HCT116 (cell line): ENCODE data around the gene OR2AG2. TPM values are rescaled to one million over a fixed set of nuclear protein-coding genes. Genes with fewer than 3 reads are reported as not detected.

Source experiments
- ATAC-seq: fragments of 200-7000 bp; cut with Tn5 transposase; 2 replicates; pipeline ENCODE4 v1.9.1; 2020; ENCODE audit warnings: mild to moderate bottlenecking, moderate library complexity
- BruUV-seq: library from RNA; stranded (reverse); fragments of 400-500 nt; replicated peaks from 2 replicates; lab custom pipeline; 2021; lab: Mats Ljungman, UMichigan
- CTCF ChIA-PET: fragments of 300-600 bp; sonication (Branson Sonifier 250); formaldehyde crosslinking; loops from one replicate; lab custom pipeline; 2021; ENCODE audit warnings: antibody characterized with exemption; lab: Charles Lee
- POLR2A ChIA-PET: fragments of 300-600, 350-600 bp; sonication (Branson Sonifier 250); formaldehyde crosslinking; loops from one replicate; lab custom pipeline; 2021; ENCODE audit warnings: antibody characterized with exemption; lab: Charles Lee
- RAD21 ChIA-PET, 2 experiments: fragments of 300-600 bp; sonication (Branson Sonifier 250); formaldehyde crosslinking; loops; one replicate each; lab custom pipeline; 2023; ENCODE audit warnings: low total read pairs in 2 of 2; ENCODE audit not compliant: uncharacterized antibody in 2 of 2, unreplicated experiment in 2 of 2, low non-redundant PET in 1 of 2; lab: Charles Lee
- DNase-seq: peaks from one replicate; pipeline ENCODE4 v3.0.0-alpha.2; 2010; ENCODE audit warnings: low read depth, low spot score
- H2AFZ ChIP-seq: fragments of 200-600 bp; shearing (Covaris generic), sonication (generic); 2 replicates; pipeline ENCODE4 v1.6.1; 2017; ENCODE audit warnings: low read depth, mixed run types, mixed read lengths, antibody characterized with exemption, low read length; ENCODE audit not compliant: poor library complexity, severe bottlenecking
- H3K27ac ChIP-seq: 2 replicates; pipeline ENCODE4 v1.5.1; 2012; ENCODE audit warnings: low read depth, low read length
- H3K27me3 ChIP-seq: fragments of 200-600 bp; sonication (generic); 2 replicates; pipeline ENCODE4 v1.6.1; 2016; ENCODE audit warnings: mixed run types, low read length, mixed read lengths; ENCODE audit not compliant: insufficient read depth
- H3K36me3 ChIP-seq, 2 experiments: fragments of 200-500 bp in 1 of 2; fragments of 200-600 bp in 1 of 2; sonication (Bioruptor generic) in 1 of 2; sonication (generic) in 1 of 2; 2 replicates each; pipeline versions ENCODE4 v1.5.1 to v1.6.1; 2014 to 2016; ENCODE audit warnings: low read length in 2 of 2, inconsistent platforms in 1 of 2, mixed read lengths in 1 of 2, mixed run types in 1 of 2; ENCODE audit not compliant: insufficient read depth in 2 of 2, control insufficient read depth in 1 of 2
- H3K4me1 ChIP-seq, 2 experiments: fragments of 200-600 bp in 1 of 2; sonication (generic) in 1 of 2; 2 replicates each; pipeline versions ENCODE4 v1.5.1 to v1.6.1; 2012 to 2017; ENCODE audit warnings: low read length in 2 of 2, inconsistent platforms in 1 of 2, mild to moderate bottlenecking in 1 of 2, mixed read lengths in 1 of 2, mixed run types in 1 of 2, moderate library complexity in 1 of 2; ENCODE audit not compliant: insufficient read depth in 2 of 2, control insufficient read depth in 1 of 2
- H3K4me2 ChIP-seq: fragments of 200-600 bp; sonication (generic); 2 replicates; pipeline ENCODE4 v1.6.1; 2017; ENCODE audit warnings: mixed run types, low read length, mixed read lengths
- H3K4me3 ChIP-seq, 2 experiments: fragments of 200-600 bp in 1 of 2; sonication (generic) in 1 of 2; replicated peaks in 1 of 2; 2 replicates each; pipeline ENCODE4 v1.5.1; 2011 to 2016; ENCODE audit warnings: low read length in 2 of 2, control low read depth in 1 of 2, low read depth in 1 of 2, mild to moderate bottlenecking in 1 of 2, mixed read lengths in 1 of 2, mixed run types in 1 of 2
- H3K79me2 ChIP-seq: fragments of 200-600 bp; sonication (generic); 2 replicates; pipeline ENCODE4 v1.6.1; 2017; ENCODE audit warnings: mild to moderate bottlenecking, mixed run types, low read length, moderate library complexity, mixed read lengths; ENCODE audit not compliant: insufficient read depth
- H3K9ac ChIP-seq: fragments of 200-600 bp; sonication (generic); 2 replicates; pipeline ENCODE4 v1.6.1; 2016; ENCODE audit warnings: low read length, mixed read lengths
- H3K9me2 ChIP-seq: fragments of 200-600 bp; sonication (generic), shearing (Covaris generic); 2 replicates; pipeline ENCODE4 v1.6.1; 2017; ENCODE audit warnings: mixed run types, mild to moderate bottlenecking, moderate library complexity; ENCODE audit not compliant: insufficient read depth
- H3K9me3 ChIP-seq, 2 experiments: fragments of 200-500 bp in 1 of 2; fragments of 200-600 bp in 1 of 2; sonication (Bioruptor generic) in 1 of 2; sonication (generic) in 1 of 2; 2 replicates each; pipeline ENCODE4 v1.6.1; 2014 to 2017; ENCODE audit warnings: low read length in 2 of 2, mixed read lengths in 2 of 2, inconsistent platforms in 1 of 2, low read depth in 1 of 2, mild to moderate bottlenecking in 1 of 2, mixed run types in 1 of 2, moderate library complexity in 1 of 2; ENCODE audit not compliant: control insufficient read depth in 1 of 2, insufficient read depth in 1 of 2
- H4K20me1 ChIP-seq: fragments of 200-600 bp; sonication (generic), shearing (Covaris generic); 2 replicates; pipeline ENCODE4 v1.6.1; 2017; ENCODE audit warnings: mixed run types, mild to moderate bottlenecking, moderate library complexity; ENCODE audit not compliant: insufficient read depth
- CBX3 ChIP-seq: IDR thresholded peaks from 2 replicates; pipeline ENCODE4 v1.6.1; 2012; ENCODE audit warnings: low read depth
- RAD21 ChIP-seq: IDR thresholded peaks from 2 replicates; pipeline ENCODE4 v1.6.1; 2012; ENCODE audit warnings: low read depth, mild to moderate bottlenecking
- ZNF274 ChIP-seq: fragments of 200-500 bp; sonication (Bioruptor generic); IDR thresholded peaks from 2 replicates; pipeline ENCODE4 v1.6.1; 2014; ENCODE audit warnings: mild to moderate bottlenecking, low read depth, low read length, inconsistent platforms
- intact Hi-C: fragments of 100-400 bp; cut with micrococcal nuclease; formaldehyde crosslinking; loops from 2 replicates; pipeline ENCODE4 v1.10.0; 2022
- total RNA-seq: library from RNA; stranded (reverse); gene quantifications from one replicate; pipeline ENCODE4 v1.2.1, GENCODE V29; 2021; ENCODE audit not compliant: unreplicated experiment
- TF ChIP-seq, protein P1 (sequence below), 3 experiments: fragments of 200-600 bp in 1 of 3; sonication (generic) in 1 of 3; IDR thresholded peaks in 2 of 3; conservative IDR thresholded peaks in 1 of 3; 2 replicates each; pipeline ENCODE4 v1.5.1; 2012 to 2017; ENCODE audit warnings: low read depth in 2 of 3, low read length in 2 of 3, antibody characterized with exemption in 1 of 3, borderline replicate concordance in 1 of 3, control low read depth in 1 of 3, mild to moderate bottlenecking in 1 of 3, mixed read lengths in 1 of 3, mixed run types in 1 of 3, moderate library complexity in 1 of 3; ENCODE audit not compliant: insufficient read depth in 1 of 3
- TF ChIP-seq, protein P2 (sequence below): IDR thresholded peaks from 2 replicates; pipeline ENCODE4 v1.6.1; 2011; ENCODE audit warnings: mild to moderate bottlenecking, low read length, moderate library complexity; ENCODE audit not compliant: insufficient replicate concordance; ENCODE audit errors: extremely low read depth

OR2AG2 gene
- total RNA-seq, 1 experiment from 2014 or later, result 0.07 TPM

DNA sequence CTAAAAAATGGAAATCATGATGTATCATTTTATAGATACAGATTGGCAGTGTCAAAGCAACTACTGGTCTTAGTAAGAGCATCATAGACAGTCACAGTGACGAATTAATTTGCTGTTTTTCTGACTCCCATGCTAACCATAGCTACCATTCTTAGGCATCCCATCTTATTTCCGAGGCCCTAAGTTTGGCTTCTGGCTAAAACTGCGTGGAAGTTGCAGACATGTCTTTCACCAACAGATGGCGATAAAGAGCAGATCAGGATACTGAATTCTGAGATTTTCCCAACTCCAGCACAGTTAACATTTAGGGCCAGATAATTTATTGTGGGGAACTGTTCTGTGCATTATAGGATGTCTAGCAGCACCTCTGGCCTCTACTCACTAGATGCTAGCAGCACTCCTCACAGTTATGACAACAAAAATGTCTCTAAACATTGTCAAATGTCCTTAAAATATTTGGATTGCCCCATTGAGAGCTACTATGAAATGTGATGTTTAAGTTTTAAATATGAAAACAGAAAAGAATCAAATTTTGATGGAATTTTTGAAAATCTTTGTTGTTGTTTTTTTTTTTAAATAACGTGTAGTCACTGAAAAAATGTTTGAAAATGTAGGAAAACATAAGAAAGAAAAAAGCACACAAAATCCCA lies 16.3 kb downstream of the OR2AG2 start:
- POLR2A ChIA-PET, result no interaction called here
- no peaks in the 10 kb centered on the region for H3K9me2 ChIP-seq
- H3K9ac ChIP-seq, result no peak overlapping the region
- H3K36me3 ChIP-seq, result no peaks in the 10 kb centered on the region
- no TSS peak for BruUV-seq
- intact Hi-C loops, result loop anchor here (5.0 to 10.0 kb wide), 2 partner anchors 378 to 689 kb away; no protein-coding TSS in a partner anchor
- H3K9me3 ChIP-seq, result no peaks in the 10 kb centered on the region
- no peaks in the 10 kb centered on the region for H4K20me1 ChIP-seq
- ATAC-seq, result peak; percentile 71
- H3K4me1 ChIP-seq, result no peaks in the 10 kb centered on the region
- CTCF ChIA-PET, result interaction anchor here (0.7 to 2.9 kb wide), 22 partner anchors 8 to 1344 kb away, joined by 3 to 22 read pairs (median 6); partner anchors contain the start of gene OR2AG2
- H3K27me3 ChIP-seq, result peaks cover 6% of the 10 kb centered on the region; the same call in 1 of the 2 replicates
- no peaks in the 10 kb centered on the region for H3K79me2 ChIP-seq
- no peak overlapping the region for H3K4me2 ChIP-seq
- DNase-seq, result peak; percentile 24
- TF ChIP-seq ZNF274 (no peak), CBX3 (no peak), RAD21 (peak; percentile 38)
- TF ChIP-seq, protein P1, sequence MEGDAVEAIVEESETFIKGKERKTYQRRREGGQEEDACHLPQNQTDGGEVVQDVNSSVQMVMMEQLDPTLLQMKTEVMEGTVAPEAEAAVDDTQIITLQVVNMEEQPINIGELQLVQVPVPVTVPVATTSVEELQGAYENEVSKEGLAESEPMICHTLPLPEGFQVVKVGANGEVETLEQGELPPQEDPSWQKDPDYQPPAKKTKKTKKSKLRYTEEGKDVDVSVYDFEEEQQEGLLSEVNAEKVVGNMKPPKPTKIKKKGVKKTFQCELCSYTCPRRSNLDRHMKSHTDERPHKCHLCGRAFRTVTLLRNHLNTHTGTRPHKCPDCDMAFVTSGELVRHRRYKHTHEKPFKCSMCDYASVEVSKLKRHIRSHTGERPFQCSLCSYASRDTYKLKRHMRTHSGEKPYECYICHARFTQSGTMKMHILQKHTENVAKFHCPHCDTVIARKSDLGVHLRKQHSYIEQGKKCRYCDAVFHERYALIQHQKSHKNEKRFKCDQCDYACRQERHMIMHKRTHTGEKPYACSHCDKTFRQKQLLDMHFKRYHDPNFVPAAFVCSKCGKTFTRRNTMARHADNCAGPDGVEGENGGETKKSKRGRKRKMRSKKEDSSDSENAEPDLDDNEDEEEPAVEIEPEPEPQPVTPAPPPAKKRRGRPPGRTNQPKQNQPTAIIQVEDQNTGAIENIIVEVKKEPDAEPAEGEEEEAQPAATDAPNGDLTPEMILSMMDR (IDR thresholded peaks at IDR 0.05 in 2 of 3, conservative IDR thresholded peaks at IDR 0.05 in 1 of 3; ENCODE audit: borderline replicate concordance in 1 of 3, insufficient read depth in 1 of 3, low read depth in 2 of 3, low read length in 2 of 3), result peak; percentile 41 to 90 (median 87); a peak in 5 of 6 replicates
- TF ChIP-seq, protein P2, sequence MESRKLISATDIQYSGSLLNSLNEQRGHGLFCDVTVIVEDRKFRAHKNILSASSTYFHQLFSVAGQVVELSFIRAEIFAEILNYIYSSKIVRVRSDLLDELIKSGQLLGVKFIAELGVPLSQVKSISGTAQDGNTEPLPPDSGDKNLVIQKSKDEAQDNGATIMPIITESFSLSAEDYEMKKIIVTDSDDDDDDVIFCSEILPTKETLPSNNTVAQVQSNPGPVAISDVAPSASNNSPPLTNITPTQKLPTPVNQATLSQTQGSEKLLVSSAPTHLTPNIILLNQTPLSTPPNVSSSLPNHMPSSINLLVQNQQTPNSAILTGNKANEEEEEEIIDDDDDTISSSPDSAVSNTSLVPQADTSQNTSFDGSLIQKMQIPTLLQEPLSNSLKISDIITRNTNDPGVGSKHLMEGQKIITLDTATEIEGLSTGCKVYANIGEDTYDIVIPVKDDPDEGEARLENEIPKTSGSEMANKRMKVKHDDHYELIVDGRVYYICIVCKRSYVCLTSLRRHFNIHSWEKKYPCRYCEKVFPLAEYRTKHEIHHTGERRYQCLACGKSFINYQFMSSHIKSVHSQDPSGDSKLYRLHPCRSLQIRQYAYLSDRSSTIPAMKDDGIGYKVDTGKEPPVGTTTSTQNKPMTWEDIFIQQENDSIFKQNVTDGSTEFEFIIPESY, result no peak
- TF ChIP-seq, all 23 proteins: peak for 2
- H2AFZ ChIP-seq, result no peak overlapping the region
- H3K27ac ChIP-seq, result no peak overlapping the region
- no peak overlapping the region for H3K4me3 ChIP-seq
- RAD21 ChIA-PET, result no interaction called here
